Measurements from ENCODE around the gene SETD4. TPM values are rescaled to one million over a fixed set of nuclear protein-coding genes. Genes with fewer than 3 reads are reported as not detected.

SETD4 gene, protein sequence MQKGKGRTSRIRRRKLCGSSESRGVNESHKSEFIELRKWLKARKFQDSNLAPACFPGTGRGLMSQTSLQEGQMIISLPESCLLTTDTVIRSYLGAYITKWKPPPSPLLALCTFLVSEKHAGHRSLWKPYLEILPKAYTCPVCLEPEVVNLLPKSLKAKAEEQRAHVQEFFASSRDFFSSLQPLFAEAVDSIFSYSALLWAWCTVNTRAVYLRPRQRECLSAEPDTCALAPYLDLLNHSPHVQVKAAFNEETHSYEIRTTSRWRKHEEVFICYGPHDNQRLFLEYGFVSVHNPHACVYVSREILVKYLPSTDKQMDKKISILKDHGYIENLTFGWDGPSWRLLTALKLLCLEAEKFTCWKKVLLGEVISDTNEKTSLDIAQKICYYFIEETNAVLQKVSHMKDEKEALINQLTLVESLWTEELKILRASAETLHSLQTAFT
- 5.5 and 17.5 TPM in 2 replicates for total RNA-seq

DNA sequence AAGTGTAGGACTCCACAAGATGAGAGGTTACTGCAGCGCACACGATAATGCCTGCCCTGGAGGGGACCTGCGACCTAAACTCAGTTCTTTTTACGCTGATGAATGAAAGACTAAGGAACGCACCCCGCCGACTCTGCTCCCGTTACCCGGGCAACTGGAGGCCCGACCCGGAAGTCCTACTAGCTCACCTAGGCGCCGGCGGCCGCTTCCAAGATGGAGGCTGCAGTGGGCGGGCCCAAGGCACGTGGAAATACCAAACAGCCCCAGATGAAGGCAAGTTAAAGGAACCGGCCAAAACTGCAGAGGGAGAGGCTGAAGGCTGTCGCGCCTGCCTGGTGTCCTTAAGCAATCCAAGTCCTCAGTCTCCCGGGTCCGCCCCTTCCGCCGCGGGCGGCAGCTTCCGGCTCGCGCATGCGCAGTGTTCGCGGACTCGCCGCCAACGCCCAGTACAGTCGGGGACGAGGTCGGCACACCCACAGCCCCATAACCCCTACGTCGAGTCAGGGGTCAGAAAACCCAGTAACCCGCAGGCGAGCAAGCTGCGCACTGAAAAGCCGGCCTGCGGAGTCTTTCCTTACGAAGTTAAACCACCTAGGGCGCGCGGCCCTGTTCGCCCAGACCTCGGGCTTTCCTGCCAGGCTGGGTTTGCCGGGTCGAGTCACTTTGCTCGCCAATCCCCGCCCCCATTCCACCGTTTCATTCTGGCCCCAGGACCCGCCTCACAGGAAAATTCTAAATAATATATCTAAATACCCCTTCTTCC lies at the start of gene SETD4:
Gene SETD4, minus strand, starts transcription at position 368 of the 763 bp plus-strand sequence. CDS start 1,638 bp downstream, outside the sequence.

DNA sequence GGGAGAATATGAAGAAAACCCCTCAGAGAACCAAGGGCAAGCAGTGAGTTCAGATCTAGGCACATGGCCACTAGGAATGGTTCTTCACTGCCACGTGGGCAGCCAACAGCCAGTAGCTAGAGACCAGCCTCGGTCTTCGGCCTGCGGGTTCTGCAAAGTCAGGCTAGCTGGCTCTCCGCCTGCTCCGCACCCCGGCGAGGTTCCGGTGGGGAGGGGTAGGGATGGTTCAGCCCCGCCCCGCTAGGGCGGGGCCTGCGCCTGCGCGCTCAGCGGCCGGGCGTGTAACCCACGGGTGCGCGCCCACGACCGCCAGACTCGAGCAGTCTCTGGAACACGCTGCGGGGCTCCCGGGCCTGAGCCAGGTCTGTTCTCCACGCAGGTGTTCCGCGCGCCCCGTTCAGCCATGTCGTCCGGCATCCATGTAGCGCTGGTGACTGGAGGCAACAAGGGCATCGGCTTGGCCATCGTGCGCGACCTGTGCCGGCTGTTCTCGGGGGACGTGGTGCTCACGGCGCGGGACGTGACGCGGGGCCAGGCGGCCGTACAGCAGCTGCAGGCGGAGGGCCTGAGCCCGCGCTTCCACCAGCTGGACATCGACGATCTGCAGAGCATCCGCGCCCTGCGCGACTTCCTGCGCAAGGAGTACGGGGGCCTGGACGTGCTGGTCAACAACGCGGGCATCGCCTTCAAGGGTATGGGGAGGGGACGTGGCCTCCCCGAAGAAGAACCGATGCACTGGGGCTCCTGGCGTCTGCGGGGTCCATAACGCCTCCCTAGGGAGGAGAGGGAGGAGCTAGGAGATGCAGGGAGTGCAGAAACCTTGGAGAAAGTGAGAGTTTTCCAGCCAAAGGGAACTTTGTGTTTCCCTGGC lies 9.6 kb upstream of the SETD4 start, which contains the start of gene CBR1:
Gene CBR1, plus strand, starts transcription at position 312 of the 871 bp plus-strand sequence. Its CDS starts 92 bp downstream, at position 404.

Other genes with a start within 250 kb of the SETD4 start
- gene CBR1, start 9.5 kb upstream of the SETD4 start, total RNA-seq: 184 and 218 TPM in 2 replicates
- 17.7 and 17.9 TPM in 2 replicates for gene CBR3, start 74.6 kb upstream of the SETD4 start, total RNA-seq
- gene DOP1B, start 96.3 kb upstream of the SETD4 start, total RNA-seq: 12.4 and 12.6 TPM in 2 replicates

All from myometrial cell (primary cell).